Skeletal muscle satellite cell (primary cell): ENCODE data around the gene HS3ST4.

Experiments used
- H3K27me3 ChIP-seq: 2 replicates; pipeline ENCODE4 v1.7.0; 2013; ENCODE audit warnings: low read length; ENCODE audit not compliant: control insufficient read depth, insufficient read depth
- H3K36me3 ChIP-seq: 2 replicates; pipeline ENCODE4 v1.7.0; 2013; ENCODE audit warnings: mild to moderate bottlenecking, control low read depth, low read length; ENCODE audit not compliant: insufficient read depth
- H3K4me1 ChIP-seq: 2 replicates; pipeline ENCODE4 v1.7.0; 2013; ENCODE audit warnings: low read length; ENCODE audit not compliant: control insufficient read depth, insufficient read depth
- H3K4me2 ChIP-seq: 2 replicates; pipeline ENCODE4 v1.7.0; 2013; ENCODE audit warnings: mild to moderate bottlenecking, low read length
- H3K4me3 ChIP-seq: 2 replicates; pipeline ENCODE4 v1.7.0; 2013; ENCODE audit warnings: low read length
- H3K9ac ChIP-seq: 2 replicates; pipeline ENCODE4 v1.7.0; 2013; ENCODE audit warnings: mild to moderate bottlenecking, low read depth, low read length, moderate library complexity
- H3K9me3 ChIP-seq: replicated peaks from 2 replicates; pipeline ENCODE4 v1.7.0; 2013; ENCODE audit warnings: mild to moderate bottlenecking, control low read depth, low read length

Gene HS3ST4

DNA sequence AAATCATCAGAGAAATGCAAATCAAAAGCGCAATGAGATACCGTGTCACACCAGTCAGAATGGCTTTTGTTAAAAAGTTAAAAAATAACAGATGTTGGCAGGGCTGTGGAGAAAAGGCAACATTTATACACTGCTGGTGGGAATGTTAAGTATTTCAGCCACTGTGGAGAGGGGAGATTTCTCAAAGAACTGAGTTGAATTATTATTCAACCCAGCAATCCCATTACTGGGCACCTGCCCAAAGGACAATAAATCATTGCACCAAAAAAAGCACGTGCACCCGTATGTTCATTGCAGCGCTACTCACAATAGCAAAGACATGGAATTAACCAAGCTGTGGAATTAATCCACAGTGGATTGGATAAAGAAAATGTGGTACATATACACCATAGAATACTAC, 204.7 kb downstream of the HS3ST4 start:
- no peaks in the 10 kb centered on the region for H3K4me1 ChIP-seq
- peaks cover 6% of the 10 kb centered on the region for H3K9me3 ChIP-seq
- no peak overlapping the region for H3K4me2 ChIP-seq
- H3K9ac ChIP-seq: no peak overlapping the region
- H3K36me3 ChIP-seq: no peaks in the 10 kb centered on the region
- no peak overlapping the region for H3K4me3 ChIP-seq
- H3K27me3 ChIP-seq: no peaks in the 10 kb centered on the region

DNA sequence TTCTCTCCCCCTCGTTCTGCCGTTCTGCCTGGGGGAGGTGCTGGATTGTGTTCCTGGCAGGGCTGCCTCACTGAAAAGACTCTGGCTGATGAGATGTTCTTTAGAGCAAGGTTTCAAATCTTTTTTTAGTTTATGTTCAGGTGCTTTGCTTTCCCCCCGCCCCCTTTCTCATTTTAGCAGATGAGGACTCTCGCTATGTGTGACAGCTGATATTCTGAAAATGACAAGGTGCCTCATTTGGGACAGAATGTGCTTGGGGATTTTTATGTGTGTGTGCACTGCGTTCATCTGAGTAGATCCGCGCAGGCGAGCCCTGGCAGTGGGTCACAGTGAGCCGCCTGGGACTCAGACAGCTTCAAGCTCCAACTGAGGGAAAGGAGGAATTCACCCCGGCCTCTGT, 205.9 kb downstream of the HS3ST4 start:
- Histone ChIP-seq H3K27me3 (no peaks in the 10 kb centered on the region), H3K4me2 (no peak overlapping the region), H3K36me3 (no peaks in the 10 kb centered on the region), H3K9ac (no peak overlapping the region), H3K4me1 (no peaks in the 10 kb centered on the region), H3K9me3 (peaks cover 6% of the 10 kb centered on the region), H3K4me3 (no peak overlapping the region)

DNA sequence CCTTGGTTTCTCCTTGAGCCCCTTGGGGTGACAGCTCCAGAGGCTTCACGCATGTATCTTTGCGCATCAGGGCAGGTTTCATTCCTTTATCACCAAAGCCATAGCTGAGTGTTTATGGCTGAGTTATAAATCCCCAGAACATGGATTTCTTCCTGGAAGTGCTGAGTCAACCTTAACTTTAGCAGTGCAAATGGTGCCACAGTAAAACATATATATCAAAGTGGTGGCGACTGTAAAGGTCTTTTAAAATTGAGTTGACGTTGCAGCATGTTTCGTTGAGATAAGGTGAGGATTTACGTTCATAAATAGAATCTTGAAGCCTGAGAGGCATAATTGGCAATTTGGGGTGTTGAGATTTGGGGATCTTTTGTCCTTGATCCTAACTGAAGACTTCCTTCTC, 214.1 kb downstream of the HS3ST4 start:
- no peak overlapping the region for H3K4me3 ChIP-seq
- H3K27me3 ChIP-seq: no peaks in the 10 kb centered on the region
- no peak overlapping the region for H3K4me2 ChIP-seq
- H3K4me1 ChIP-seq: no peaks in the 10 kb centered on the region
- H3K9ac ChIP-seq: no peak overlapping the region
- H3K36me3 ChIP-seq: no peaks in the 10 kb centered on the region
- H3K9me3 ChIP-seq: peaks cover 5% of the 10 kb centered on the region

DNA sequence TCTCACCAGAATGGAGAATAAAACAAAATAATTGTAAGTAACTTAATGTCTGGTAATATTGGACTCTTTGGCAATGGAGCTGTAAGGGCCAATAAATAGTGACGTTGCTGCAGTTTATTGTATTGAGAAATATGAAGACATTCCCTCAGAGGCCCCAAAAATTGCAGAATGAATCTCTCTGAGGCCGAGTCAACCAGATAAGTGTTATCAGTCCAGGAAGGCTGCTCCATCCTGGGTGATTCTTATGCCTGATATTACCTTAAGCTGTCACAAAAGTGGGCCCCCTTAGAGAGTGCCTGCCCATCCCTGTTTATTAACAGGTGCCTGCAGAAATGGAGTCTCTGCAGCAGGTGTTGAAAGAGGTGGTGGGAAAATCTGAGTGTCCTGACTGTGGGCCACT, 219.2 kb downstream of the HS3ST4 start:
- no peaks in the 10 kb centered on the region for H3K4me1 ChIP-seq

DNA sequence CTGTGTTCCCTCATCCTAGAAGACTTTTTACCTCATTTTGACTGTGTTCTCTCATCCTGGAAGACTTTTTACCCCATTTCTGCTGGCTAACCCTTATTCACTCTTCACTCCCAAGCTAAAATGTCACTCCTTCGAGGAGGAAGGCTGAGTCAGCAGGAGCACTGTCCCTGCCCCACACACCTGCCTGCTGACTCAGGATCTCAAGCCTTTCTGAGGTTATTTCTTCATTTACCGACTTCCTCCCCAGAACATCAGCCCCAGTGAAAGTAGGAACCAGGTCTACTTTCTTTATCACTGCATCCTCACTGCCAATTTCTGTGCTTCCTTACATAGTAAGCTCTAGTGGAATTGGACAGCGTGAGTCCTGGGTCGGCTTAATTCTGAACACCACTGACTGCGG, 220.6 kb downstream of the HS3ST4 start:
- no peak overlapping the region for H3K4me2 ChIP-seq
- no peaks in the 10 kb centered on the region for H3K27me3 ChIP-seq
- H3K4me3 ChIP-seq: no peak overlapping the region
- H3K36me3 ChIP-seq: no peaks in the 10 kb centered on the region
- no peaks in the 10 kb centered on the region for H3K4me1 ChIP-seq
- peaks cover 5% of the 10 kb centered on the region for H3K9me3 ChIP-seq
- no peak overlapping the region for H3K9ac ChIP-seq

More for the DNA sequence above, 219.2 kb downstream of the HS3ST4 start:
- Histone ChIP-seq H3K4me2 (no peak overlapping the region), H3K36me3 (no peaks in the 10 kb centered on the region), H3K9ac (no peak overlapping the region), H3K9me3 (peaks cover 5% of the 10 kb centered on the region), H3K27me3 (no peaks in the 10 kb centered on the region), H3K4me3 (no peak overlapping the region)

DNA sequence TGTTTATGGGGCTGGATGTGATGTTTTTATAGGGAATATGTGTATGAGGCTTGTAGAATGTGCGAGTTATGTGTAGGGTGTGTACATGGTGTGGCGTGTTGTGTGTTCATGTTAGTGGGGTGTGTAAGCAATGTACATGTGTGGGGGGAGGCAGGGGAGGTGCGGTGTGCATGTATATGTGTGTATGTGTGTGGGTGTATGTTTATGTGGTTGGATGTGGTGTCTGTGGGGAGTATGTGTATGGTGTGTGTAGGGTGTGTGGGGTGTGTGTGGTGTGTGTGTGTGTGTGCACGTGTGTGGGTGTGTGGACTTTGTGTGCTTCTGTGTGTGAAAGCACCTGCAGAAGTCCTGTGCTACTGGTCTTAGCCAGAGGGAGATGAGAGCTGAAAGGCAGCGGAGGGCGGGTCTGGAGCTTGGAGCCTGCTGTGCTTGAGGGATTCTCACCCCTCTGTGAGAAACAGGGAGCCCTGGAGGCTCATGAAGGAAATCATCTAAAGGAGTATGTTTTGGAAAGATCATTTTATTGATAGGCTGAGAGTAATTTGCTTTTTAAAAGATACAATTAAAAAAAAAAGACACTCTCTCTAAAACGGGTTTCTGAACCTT, 222.7 kb downstream of the HS3ST4 start:
- Histone ChIP-seq H3K4me1 (no peaks in the 10 kb centered on the region), H3K36me3 (no peaks in the 10 kb centered on the region), H3K4me3 (no peak overlapping the region), H3K9ac (no peak overlapping the region), H3K27me3 (no peaks in the 10 kb centered on the region), H3K9me3 (no peaks in the 10 kb centered on the region), H3K4me2 (no peak overlapping the region)

DNA sequence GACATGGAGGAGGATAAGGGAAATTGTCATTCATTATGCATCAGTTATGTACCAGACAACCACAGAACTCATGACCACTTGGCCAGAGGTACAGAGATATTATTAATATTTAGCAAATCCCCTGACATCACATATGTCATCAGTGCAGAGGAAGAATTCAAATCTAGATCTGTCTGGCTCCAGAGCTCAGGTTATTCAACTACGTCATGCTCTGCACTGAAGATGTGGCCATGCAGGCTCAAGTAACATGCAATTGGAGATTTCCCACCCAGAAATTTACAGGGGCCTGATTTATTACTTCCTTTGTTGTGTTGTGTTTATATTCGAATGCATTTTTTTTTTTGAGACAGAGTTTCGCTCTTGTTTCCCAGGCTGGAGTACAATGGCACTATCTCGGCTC, 224.3 kb downstream of the HS3ST4 start:
- H3K27me3 ChIP-seq: no peaks in the 10 kb centered on the region
- H3K9ac ChIP-seq: no peak overlapping the region
- no peak overlapping the region for H3K4me2 ChIP-seq
- no peaks in the 10 kb centered on the region for H3K4me1 ChIP-seq
- H3K4me3 ChIP-seq: no peak overlapping the region
- no peaks in the 10 kb centered on the region for H3K36me3 ChIP-seq
- H3K9me3 ChIP-seq: no peaks in the 10 kb centered on the region

DNA sequence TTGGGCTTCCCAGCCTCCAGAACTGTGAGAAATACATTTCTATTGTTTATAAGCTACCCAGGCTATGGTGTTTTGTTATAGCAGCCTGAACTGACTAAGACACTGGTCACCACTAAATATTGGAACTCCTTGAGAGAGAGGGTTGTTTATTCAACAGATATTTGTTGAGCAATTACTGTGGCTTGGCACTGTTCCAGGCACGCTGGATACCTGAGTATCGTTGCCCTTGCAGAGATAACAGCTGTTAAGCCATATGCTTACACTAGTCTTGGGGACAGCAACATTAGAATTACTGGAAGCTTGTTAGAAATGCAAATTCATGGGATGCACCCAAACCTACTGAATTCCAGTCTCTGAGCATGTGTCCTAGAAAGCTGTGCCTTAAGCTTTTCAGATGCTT, 230.7 kb downstream of the HS3ST4 start:
- H3K4me1 ChIP-seq: no peaks in the 10 kb centered on the region
- no peak overlapping the region for H3K4me2 ChIP-seq
- H3K4me3 ChIP-seq: no peak overlapping the region
- no peak overlapping the region for H3K9ac ChIP-seq
- H3K36me3 ChIP-seq: no peaks in the 10 kb centered on the region
- peaks cover 5% of the 10 kb centered on the region for H3K9me3 ChIP-seq
- H3K27me3 ChIP-seq: no peaks in the 10 kb centered on the region

DNA sequence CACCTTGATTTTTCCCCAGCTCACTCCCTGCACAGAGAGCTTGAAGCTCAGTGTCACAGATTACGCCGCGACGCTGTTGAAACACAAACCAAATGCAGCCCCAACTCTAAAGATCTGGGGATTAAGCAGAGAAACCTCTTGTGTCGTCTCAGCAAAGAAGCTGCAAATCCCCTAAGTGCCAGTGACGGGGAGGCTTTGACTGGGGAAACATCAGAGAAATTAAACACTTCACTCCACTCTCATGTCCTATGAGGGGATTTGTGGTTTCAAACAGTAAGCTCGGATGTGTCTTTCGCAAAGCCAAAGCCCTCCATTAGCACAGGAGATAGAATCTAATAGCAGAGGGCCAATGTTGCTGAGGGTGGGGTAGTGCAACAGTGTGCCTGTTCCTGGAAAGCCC, 233.7 kb downstream of the HS3ST4 start:
- Histone ChIP-seq H3K4me2 (no peak overlapping the region), H3K4me1 (no peaks in the 10 kb centered on the region), H3K36me3 (no peaks in the 10 kb centered on the region), H3K9ac (no peak overlapping the region), H3K9me3 (peaks cover 8% of the 10 kb centered on the region), H3K4me3 (no peak overlapping the region), H3K27me3 (no peaks in the 10 kb centered on the region)

DNA sequence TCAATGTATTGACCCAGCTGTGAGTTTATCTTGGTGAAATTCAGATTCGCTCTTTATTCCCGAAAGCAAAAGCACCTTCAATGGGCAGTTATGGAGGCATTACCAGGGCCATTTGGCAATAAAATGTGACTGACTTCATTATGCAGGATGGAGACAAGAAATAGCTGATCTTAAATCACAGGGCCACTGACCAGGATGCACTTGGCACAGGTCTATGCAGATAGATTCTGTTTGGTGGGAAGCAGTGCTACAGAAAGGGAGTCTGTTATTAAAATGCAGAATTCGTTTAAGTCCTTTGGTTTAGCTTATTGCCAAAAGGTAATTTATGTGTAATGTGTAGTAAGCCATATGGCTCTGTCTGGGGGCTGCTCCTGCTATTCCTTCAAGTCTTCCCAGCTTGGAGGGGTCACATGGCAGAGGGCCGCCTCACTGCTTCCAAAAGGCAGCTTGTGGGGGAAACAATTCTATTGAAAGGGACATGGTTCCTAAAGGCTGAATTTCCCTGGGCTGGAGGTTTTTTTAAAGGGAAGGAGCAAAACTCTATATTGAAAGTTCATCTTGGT, 239.8 kb downstream of the HS3ST4 start:
- Histone ChIP-seq H3K9me3 (peaks cover 6% of the 10 kb centered on the region), H3K4me1 (no peaks in the 10 kb centered on the region), H3K36me3 (no peaks in the 10 kb centered on the region), H3K9ac (no peak overlapping the region), H3K27me3 (no peaks in the 10 kb centered on the region), H3K4me3 (no peak overlapping the region), H3K4me2 (no peak overlapping the region)

DNA sequence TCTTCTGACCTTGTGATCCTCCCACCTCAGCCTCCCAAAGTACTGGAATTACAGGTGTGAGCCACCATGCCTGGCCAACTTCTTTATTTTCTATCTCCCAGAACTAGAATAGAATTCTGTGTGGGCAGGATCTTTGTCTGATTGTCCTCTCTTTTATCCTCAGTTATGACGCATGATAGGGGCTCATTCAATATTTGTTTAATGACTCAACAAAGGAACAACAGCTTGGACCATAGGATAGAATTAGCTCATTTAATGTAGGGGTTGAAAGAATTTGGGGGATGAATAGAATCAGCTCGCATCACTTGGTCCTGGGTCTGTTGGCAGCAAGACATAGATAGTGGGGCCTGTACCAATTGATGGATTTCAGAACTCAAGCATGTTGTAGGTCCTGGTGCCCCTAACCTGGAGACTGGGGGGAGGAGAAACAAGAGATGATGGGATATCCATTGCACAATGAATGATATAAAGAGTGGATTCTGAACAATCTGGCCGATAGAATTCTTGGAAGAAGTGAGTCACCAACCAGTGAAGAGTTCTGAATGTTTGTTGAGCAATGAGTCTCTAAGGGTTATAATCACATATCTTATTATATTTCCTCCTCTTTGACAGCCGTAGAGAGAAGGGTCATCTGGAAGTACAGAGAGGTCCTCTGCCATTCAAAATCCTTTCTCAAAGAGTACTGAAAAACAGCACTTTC, 250.2 kb downstream of the HS3ST4 start:
- no peak overlapping the region for H3K4me3 ChIP-seq
- peaks cover 9% of the 10 kb centered on the region for H3K9me3 ChIP-seq
- no peak overlapping the region for H3K9ac ChIP-seq
- no peaks in the 10 kb centered on the region for H3K36me3 ChIP-seq
- H3K4me2 ChIP-seq: no peak overlapping the region
- no peaks in the 10 kb centered on the region for H3K4me1 ChIP-seq
- no peaks in the 10 kb centered on the region for H3K27me3 ChIP-seq
